Caki2 (cell line): ENCODE data around the gene FSD1. TPM values are rescaled to one million over a fixed set of nuclear protein-coding genes. Genes with fewer than 3 reads are reported as not detected.
"Not testable (repeated sequence)": the region's sequence is repeated elsewhere in the genome, so short reads cannot be mapped to it uniquely, and the experiment has no call there.

Source experiments
- DNase-seq: peaks from one replicate; pipeline ENCODE4 v3.0.0-alpha.2; 2015; ENCODE audit warnings: low read depth
- in situ Hi-C: cut with HindIII; loops from 2 replicates; pipeline ENCODE4 v1.10.0; 2016; ENCODE audit warnings: low sequenced_read_pairs, low pct_unique_long_range_greater_than_20kb, mixed read lengths
- total RNA-seq: library from RNA; depleted of rRNA; stranded (reverse); fragments of >200 nt; shearing (Covaris generic); gene quantifications from 2 replicates; pipeline ENCODE4 v1.2.3, GENCODE V29; 2014; ENCODE audit warnings: low replicate concordance

The FSD1 gene
- total RNA-seq, 1 experiment from 2014 or later, result 15.8 TPM

- DNase-seq, result no peak
- in situ Hi-C loops, result no loop called here
Measured at GRCh38 chr19:4279530-4280422, 24.6 kb upstream of the FSD1 start.

GRCh38 chr19:4284176-4284958 is 20.0 kb upstream of the FSD1 start:
- DNase-seq, result peak; percentile 34
- in situ Hi-C loops, result no loop called here

- no peak for DNase-seq
- in situ Hi-C loops, result no loop called here
Measured at GRCh38 chr19:4284974-4285373, 19.4 kb upstream of the FSD1 start.

- DNase-seq, result not testable (repeated sequence)
Measured at GRCh38 chr19:4286141-4286540, 18.3 kb upstream of the FSD1 start.

GRCh38 chr19:4288091-4288777 is 16.2 kb upstream of the FSD1 start:
- in situ Hi-C loops, result no loop called here
- DNase-seq, result peak; percentile 35

More at GRCh38 chr19:4286141-4286540, 18.3 kb upstream of the FSD1 start:
- in situ Hi-C loops, result not testable (repeated sequence)

GRCh38 chr19:4291184-4291732 is 13.1 kb upstream of the FSD1 start:
- in situ Hi-C loops, result no loop called here
- DNase-seq, result no peak

- no peak for DNase-seq
- in situ Hi-C loops, result no loop called here
Measured at GRCh38 chr19:4292515-4292914, 11.9 kb upstream of the FSD1 start.

GRCh38 chr19:4294389-4294788 is 10.0 kb upstream of the FSD1 start:
- DNase-seq, result no peak
- in situ Hi-C loops, result no loop called here

GRCh38 chr19:4295972-4296771 is 8.2 kb upstream of the FSD1 start:
- in situ Hi-C loops, result no loop called here
- DNase-seq, result no peak

- in situ Hi-C loops, result no loop called here
Measured at GRCh38 chr19:4297901-4298809, 6.2 kb upstream of the FSD1 start.

GRCh38 chr19:4298810-4299550 is 5.4 kb upstream of the FSD1 start:
- in situ Hi-C loops, result no loop called here
- no peak for DNase-seq

More at GRCh38 chr19:4297901-4298809, 6.2 kb upstream of the FSD1 start:
- DNase-seq, result no peak

- no peak for DNase-seq
- in situ Hi-C loops, result no loop called here
Measured at GRCh38 chr19:4300589-4300988, 3.8 kb upstream of the FSD1 start.

GRCh38 chr19:4301590-4302242 is 2.7 kb upstream of the FSD1 start:
- in situ Hi-C loops, result no loop called here
- no peak for DNase-seq

- no peak for DNase-seq
- in situ Hi-C loops, result no loop called here
Measured at GRCh38 chr19:4302243-4302640, 2.2 kb upstream of the FSD1 start, which contains the start of gene TMIGD2. TMIGD2 (minus strand) TSS chr19:4302389; CDS start chr19:4302385, 4 bp downstream.

GRCh38 chr19:4303819-4304537 is 420 bp upstream of the FSD1 start:
- no peak for DNase-seq
- in situ Hi-C loops, result no loop called here
